Activated naive CD4-positive, alpha-beta T cell treated with anti-CD3 and anti-CD28 coated beads for 36 hours (primary cell): Measurements from ENCODE around the gene WWC2. TPM values are rescaled to one million over a fixed set of nuclear protein-coding genes. Genes with fewer than 3 reads are reported as not detected.
"Not testable (repeated sequence)": the region's sequence is repeated elsewhere in the genome, so short reads cannot be mapped to it uniquely, and the experiment has no call there.

ENCODE experiments used
- CTCF ChIA-PET: fragments of 350-600 bp; sonication (Branson Sonifier 250); formaldehyde crosslinking; loops from one replicate; lab custom pipeline; 2021; ENCODE audit warnings: antibody characterized with exemption; lab: Charles Lee
- DNase-seq: peaks from one replicate; pipeline ENCODE4 v3.0.0-alpha.2; 2020
- H3K27ac Mint-ChIP-seq: one replicate; pipeline ENCODE4 v1.8.0; 2021; ENCODE audit warnings: mild to moderate bottlenecking, mixed read lengths
- H3K27me3 Mint-ChIP-seq: one replicate; pipeline ENCODE4 v1.8.0; 2021; ENCODE audit warnings: low read depth, mixed read lengths
- H3K36me3 Mint-ChIP-seq: one replicate; pipeline ENCODE4 v1.8.0; 2021; ENCODE audit warnings: low read depth, mixed read lengths
- H3K4me1 Mint-ChIP-seq: one replicate; pipeline ENCODE4 v1.8.0; 2021; ENCODE audit warnings: low read depth, mixed read lengths
- H3K4me3 Mint-ChIP-seq: one replicate; pipeline ENCODE4 v1.8.0; 2021; ENCODE audit warnings: mild to moderate bottlenecking, moderate library complexity, mixed read lengths
- H3K9me3 Mint-ChIP-seq: one replicate; pipeline ENCODE4 v1.8.0; 2021; ENCODE audit warnings: mixed read lengths
- intact Hi-C: fragments of 100-400 bp; cut with micrococcal nuclease; formaldehyde crosslinking; loops from one replicate; pipeline ENCODE4 v1.15.1; 2023
- total RNA-seq, 2 experiments: library from RNA; stranded (reverse); gene quantifications; one replicate each; pipeline ENCODE4 v1.2.3, GENCODE V29; 2021

The WWC2 gene
- total RNA-seq, 2 experiments from 2014 or later: 6.7 to 10.0 TPM

DNA sequence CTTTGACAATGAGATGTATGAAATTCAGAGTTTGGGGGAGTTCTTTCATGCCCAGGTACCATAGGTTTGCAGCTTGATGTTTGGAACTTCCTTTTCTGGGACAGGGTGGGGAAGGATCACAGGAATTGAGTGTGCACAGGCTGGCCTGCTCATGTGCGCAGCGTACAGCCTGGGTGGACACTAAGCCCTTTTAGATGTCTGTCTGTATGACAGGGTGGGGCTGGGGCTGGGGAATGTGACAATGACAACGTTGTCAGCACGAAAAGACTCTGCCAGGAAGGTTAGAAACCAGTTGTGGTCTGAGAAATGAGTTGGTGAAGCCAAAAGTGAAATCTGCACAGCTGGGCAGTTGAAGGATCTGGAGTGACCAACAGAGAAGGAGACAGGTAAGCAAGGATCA lies 47.4 kb downstream of the WWC2 start:
- Mint-ChIP-seq H3K9me3 (no peaks in the 10 kb centered on the region), H3K4me3 (no peak overlapping the region), H3K27me3 (no peaks in the 10 kb centered on the region), H3K4me1 (peaks cover 11% of the 10 kb centered on the region), H3K27ac (no peak overlapping the region), H3K36me3 (no peaks in the 10 kb centered on the region)
- CTCF ChIA-PET: interaction anchor here (0.6 kb wide), 1 partner anchor 73 kb away, joined by 3 read pairs; no protein-coding TSS in a partner anchor
- intact Hi-C loops: no loop called here
- no peak for DNase-seq

DNA sequence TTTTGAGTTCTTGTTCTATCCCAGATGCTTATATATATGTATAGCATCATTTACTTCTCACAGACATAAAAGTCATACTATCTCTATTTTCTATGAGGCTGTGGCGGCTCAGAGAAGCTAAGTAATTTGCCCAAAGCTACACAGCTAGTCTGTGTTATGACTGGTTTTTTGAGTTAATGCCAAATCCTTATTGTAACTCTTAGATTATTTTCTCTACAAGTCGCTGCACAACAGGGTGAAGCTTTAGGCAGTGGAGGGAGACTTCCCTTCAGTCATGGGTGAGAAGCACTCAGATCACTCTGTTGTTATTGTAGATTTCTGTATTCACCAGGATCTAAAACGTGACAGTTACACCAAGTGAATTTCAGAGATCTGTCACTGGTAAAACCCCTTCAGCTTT lies 48.1 kb downstream of the WWC2 start:
- intact Hi-C loops: no loop called here
- Mint-ChIP-seq H3K27ac (no peak overlapping the region), H3K9me3 (no peaks in the 10 kb centered on the region), H3K36me3 (no peaks in the 10 kb centered on the region), H3K27me3 (no peaks in the 10 kb centered on the region), H3K4me3 (no peak overlapping the region), H3K4me1 (peaks cover 9% of the 10 kb centered on the region)
- DNase-seq: no peak
- CTCF ChIA-PET: interaction anchor here (0.9 kb wide), 1 partner anchor 35 kb away, joined by 3 read pairs; no protein-coding TSS in a partner anchor

DNA sequence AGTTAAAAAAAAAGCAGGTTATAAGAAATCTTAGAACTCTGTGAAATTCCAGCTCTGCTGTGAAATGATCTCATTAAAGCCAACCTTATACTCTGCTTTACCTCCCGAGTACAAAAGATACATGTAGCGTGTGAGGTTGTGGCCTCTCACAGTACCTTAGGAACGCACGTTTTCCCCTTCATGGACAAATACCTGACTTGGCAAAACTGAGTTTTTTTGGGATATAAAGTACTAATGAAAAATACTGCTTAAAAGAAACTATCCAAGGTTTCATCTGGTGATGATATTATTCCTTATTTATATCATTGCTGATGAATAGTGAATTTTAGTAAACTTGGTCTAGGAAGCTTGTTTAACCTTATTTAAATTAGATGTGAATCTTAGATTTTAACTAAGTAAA lies 48.9 kb downstream of the WWC2 start:
- no peaks in the 10 kb centered on the region for H3K27me3 Mint-ChIP-seq
- H3K27ac Mint-ChIP-seq: no peak overlapping the region
- no peaks in the 10 kb centered on the region for H3K9me3 Mint-ChIP-seq
- peaks cover 6% of the 10 kb centered on the region for H3K4me1 Mint-ChIP-seq
- CTCF ChIA-PET: interaction anchor here (0.9 kb wide), 1 partner anchor 36 kb away, joined by 3 read pairs; no protein-coding TSS in a partner anchor
- no peak for DNase-seq
- H3K4me3 Mint-ChIP-seq: no peak overlapping the region
- intact Hi-C loops: no loop called here
- no peaks in the 10 kb centered on the region for H3K36me3 Mint-ChIP-seq

DNA sequence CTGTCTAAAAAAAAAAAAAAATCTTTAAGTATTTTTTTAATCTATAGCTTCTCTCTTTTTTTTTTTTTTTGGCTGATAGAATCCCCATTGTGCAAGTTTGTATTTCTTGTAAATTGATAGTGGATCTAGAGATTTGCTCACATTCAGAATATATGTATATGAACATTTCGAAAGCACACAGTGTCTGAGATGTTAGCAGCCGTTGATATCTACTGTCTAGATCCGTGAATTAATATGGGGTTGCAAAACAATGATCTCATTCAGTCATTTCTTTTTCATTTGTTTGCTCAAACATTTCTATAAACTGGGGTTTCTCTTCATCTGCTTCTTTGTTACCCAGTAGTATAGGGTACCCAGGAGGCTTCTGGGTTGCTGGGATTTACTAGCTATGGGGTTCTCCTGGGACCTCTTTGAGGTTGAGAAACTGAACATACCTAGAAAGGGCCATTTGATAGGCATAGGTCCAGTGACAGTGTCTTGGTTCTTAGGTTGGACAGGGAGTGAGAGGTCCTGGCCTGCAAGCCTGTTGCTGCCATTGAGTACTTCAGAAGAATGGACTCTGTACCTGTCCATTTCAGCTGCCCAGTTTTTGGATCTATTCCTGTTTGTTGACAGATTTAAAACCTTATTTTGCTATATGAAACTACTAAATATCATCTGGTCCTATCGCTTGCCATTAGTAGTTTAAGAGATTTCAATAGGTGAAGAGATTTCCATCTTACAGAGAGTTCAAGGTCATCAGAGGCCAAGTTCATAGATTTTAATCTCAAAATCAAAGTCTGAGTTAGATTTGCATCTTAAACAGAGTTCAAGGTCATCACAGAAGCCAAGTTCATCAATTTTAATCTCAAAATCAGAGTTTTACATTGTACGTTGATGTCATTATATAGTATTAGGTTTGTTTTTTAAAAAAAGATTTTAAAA lies 50.8 kb downstream of the WWC2 start:
- Mint-ChIP-seq H3K27me3 (no peaks in the 10 kb centered on the region), H3K36me3 (no peaks in the 10 kb centered on the region), H3K4me1 (peaks cover 6% of the 10 kb centered on the region), H3K9me3 (no peaks in the 10 kb centered on the region), H3K4me3 (no peak overlapping the region), H3K27ac (no peak overlapping the region)
- no peak for DNase-seq
- CTCF ChIA-PET: interaction anchor here (1.2 kb wide), 1 partner anchor 112 kb away, joined by 4 read pairs; no protein-coding TSS in a partner anchor
- intact Hi-C loops: no loop called here

DNA sequence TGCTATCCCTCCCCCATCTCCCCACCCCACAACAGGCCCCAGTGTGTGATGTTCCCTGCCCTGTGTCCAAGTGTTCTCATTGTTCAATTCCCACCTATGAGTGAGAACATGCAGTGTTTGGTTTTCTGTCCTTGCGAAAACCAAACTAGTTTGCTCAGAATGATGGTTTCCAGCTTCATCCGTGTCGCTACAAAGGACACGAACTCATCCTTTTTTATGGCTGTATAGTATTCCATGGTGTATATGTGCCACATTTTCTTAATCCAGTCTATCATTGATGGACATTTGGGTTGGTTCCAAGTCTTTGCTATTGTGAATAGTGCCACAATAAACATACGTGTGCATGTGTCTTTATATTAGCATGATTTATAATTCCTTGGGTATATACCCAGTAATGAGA lies 51.6 kb downstream of the WWC2 start:
- H3K4me1 Mint-ChIP-seq, intact Hi-C loops, H3K27ac Mint-ChIP-seq, H3K27me3 Mint-ChIP-seq, CTCF ChIA-PET, DNase-seq, H3K9me3 Mint-ChIP-seq, H3K36me3 Mint-ChIP-seq, H3K4me3 Mint-ChIP-seq: not testable (repeated sequence)

DNA sequence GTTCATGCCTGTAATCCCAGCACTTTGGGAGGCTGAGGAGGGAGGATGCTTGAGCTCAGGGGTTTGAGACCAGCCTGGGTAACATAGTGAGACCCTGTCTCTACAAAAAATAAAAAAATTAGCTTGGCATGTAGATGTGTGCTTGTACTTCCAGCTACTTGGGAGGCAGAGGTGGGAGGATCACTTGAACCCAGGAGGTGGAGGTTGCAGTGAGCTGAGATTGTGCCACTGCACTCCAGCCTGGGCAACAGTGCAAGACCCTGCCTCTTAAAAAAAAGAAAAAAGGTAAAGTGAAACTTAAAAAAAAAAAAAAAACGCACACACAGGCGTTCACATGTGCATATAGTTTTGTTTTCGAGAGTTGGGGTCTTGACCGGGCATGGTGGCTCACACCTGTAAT lies 53.2 kb downstream of the WWC2 start:
- H3K27ac Mint-ChIP-seq, intact Hi-C loops, H3K36me3 Mint-ChIP-seq, DNase-seq, H3K4me1 Mint-ChIP-seq, H3K9me3 Mint-ChIP-seq, H3K4me3 Mint-ChIP-seq, H3K27me3 Mint-ChIP-seq: not testable (repeated sequence)
- CTCF ChIA-PET: interaction anchor here (0.7 kb wide), 1 partner anchor 223 kb away, joined by 3 read pairs; no protein-coding TSS in a partner anchor

DNA sequence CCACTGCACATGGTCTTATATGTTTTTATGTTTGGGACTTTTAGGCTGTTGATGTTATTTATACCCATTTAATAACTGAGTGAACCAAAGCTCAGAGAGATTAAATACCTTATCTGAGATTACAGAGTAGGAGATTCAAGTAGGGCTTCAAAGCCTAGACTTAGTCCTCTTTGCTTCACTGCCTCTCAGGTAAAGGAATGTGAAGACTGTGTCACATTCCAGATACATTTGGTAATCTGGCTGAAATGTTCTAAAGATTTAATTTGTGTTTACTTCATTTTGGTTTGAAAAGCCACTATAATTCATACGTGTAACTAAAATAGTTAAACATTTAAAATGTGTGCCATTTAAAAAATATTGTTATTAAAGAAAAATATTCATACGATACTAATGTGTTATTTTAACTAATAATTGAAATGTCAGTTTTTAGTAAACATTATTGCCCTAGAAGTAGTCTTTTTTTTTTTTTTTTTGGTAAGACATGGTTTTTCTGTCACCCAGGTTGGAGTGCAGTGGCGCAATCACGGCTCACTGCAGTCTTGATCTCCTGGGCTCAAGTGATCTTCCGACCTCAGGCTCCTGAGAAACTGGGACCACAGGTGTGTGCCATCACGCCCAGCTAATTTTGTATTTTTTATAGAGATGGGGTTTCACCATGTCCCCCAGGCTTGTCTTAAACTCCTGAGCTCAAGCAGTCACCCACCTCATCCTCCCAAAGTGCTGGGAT lies 54.3 kb downstream of the WWC2 start:
- no peak for DNase-seq
- Mint-ChIP-seq H3K4me3 (no peak overlapping the region), H3K4me1 (peaks cover 3% of the 10 kb centered on the region), H3K27ac (no peak overlapping the region), H3K9me3 (no peaks in the 10 kb centered on the region), H3K27me3 (no peaks in the 10 kb centered on the region), H3K36me3 (no peaks in the 10 kb centered on the region)
- intact Hi-C loops: no loop called here
- CTCF ChIA-PET: interaction anchor here (1.4 kb wide), 1 partner anchor 80 kb away, joined by 3 read pairs; no protein-coding TSS in a partner anchor

DNA sequence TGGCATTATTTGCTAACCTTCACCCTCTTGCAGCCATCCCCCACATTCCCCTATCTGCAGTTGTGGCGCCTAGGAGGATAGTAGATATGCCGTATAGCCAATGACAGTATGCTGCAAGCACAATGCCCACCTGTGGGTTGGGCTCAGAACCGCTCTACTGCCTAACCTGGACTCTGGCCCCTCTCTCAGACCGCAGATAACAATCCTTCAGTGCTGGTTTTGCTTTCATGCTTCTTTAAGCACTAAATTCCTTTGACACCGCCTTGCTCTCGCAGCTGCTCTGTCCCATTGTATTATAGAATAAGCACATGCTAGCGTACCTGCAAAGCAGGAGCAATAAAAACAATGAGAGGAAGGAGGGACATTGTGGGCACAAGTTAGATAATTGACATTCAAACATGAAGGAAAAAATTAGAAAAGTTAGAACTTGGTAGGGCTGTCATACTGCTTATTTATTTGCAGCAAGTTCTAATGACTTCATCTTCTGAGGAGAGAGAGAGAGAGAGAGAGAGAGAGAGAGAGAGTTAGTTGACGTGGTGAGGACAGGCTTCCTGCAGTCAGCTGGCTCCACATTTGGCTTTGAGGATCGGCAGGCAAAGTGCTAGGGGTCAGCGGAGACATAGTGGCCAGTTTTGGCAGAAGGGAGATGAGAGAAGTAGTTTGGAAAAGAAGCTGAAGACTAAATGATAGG lies 55.8 kb downstream of the WWC2 start:
- Mint-ChIP-seq H3K9me3 (no peaks in the 10 kb centered on the region), H3K4me1 (peaks cover 7% of the 10 kb centered on the region), H3K4me3 (no peak overlapping the region), H3K27me3 (no peaks in the 10 kb centered on the region), H3K27ac (no peak overlapping the region), H3K36me3 (no peaks in the 10 kb centered on the region)
- CTCF ChIA-PET: interaction anchor here (1.4 kb wide), 1 partner anchor 81 kb away, joined by 3 read pairs; no protein-coding TSS in a partner anchor
- no peak for DNase-seq
- intact Hi-C loops: no loop called here

DNA sequence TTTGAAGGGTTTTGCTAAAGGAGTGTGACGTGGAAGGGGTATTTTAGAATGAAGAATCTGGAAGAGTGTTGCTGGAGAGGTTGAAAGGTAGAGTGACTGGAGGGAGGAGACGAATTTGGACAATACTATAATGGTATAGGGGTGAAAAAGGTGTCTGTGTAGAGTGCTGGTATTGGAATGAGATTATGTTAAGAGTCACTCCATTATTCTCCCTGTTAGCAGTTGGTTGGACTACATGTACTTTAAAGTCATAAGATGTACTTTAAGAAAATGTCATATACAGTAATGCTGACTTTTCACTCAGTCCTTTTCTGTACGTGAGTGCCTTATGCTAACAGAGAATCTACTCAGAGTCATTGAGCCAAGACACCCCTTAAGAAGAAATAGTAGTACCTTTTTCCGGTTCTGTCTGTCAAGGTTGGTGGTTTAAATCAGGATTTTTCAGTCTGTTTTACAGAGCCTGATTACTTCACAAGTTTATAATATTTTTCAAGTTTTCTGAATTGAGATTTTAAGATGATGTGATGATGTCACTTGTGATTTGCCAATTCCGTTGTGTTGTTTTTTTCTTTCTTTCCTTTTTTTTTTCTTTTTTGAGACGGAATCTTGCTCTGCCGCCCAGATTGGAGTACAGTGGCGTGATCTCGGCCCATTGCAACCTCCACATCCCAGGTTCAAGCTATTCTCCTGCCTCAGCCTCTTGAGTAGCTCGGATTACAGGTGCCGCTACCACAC lies 56.6 kb downstream of the WWC2 start:
- CTCF ChIA-PET: no interaction called here
- no peaks in the 10 kb centered on the region for H3K9me3 Mint-ChIP-seq
- no peak overlapping the region for H3K4me3 Mint-ChIP-seq
- intact Hi-C loops: no loop called here
- H3K27me3 Mint-ChIP-seq: no peaks in the 10 kb centered on the region
- no peak for DNase-seq
- peaks cover 7% of the 10 kb centered on the region for H3K4me1 Mint-ChIP-seq
- H3K36me3 Mint-ChIP-seq: no peaks in the 10 kb centered on the region
- H3K27ac Mint-ChIP-seq: no peak overlapping the region

DNA sequence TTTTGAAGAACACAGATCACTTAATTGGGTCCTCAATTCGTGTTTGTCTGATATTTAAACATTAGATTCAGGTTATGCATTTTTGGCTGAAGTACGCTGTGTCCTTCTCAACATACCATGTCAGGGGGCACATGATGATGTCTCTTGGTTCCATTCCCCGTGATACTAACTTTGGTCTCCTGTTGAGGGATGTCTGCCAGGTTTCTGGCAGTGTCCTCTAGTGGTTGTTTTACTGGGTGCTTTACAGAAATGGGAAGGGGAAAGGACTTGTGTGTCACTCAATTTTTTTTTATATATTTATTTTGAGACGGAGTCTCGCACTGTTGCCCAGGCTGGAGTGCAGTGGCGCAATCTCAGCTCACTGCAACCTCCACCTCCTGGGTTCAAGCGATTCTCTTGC lies 58.2 kb downstream of the WWC2 start:
- H3K4me1 Mint-ChIP-seq: peaks cover 7% of the 10 kb centered on the region

DNA sequence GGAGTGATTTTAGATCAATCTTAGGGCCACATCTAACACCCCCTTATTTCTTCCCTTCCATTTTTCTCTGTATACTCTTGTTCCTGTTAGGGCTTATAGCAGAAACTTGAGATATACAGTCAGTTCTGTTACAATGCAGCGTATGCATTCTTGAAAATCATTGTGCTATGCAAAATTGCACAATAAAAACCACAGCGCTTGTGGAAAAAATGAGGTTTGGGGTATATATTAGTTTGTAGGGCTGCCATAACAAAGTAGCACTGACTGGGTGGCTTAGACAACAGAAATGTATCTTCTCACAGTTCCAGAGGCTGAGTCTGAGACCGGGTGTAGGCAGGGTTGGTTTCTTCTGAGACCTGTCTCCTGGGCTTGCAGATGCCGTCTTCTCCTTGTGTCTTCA lies 59.0 kb downstream of the WWC2 start:
- DNase-seq: no peak
- Mint-ChIP-seq H3K4me3 (no peak overlapping the region), H3K9me3 (no peaks in the 10 kb centered on the region), H3K27ac (no peak overlapping the region), H3K27me3 (no peaks in the 10 kb centered on the region), H3K36me3 (no peaks in the 10 kb centered on the region), H3K4me1 (peaks cover 7% of the 10 kb centered on the region)
- CTCF ChIA-PET: no interaction called here
- intact Hi-C loops: no loop called here

More for the DNA sequence above, 58.2 kb downstream of the WWC2 start:
- H3K9me3 Mint-ChIP-seq: no peaks in the 10 kb centered on the region
- CTCF ChIA-PET: no interaction called here
- H3K27me3 Mint-ChIP-seq: no peaks in the 10 kb centered on the region
- H3K27ac Mint-ChIP-seq: no peak overlapping the region
- intact Hi-C loops: no loop called here
- no peak for DNase-seq
- H3K4me3 Mint-ChIP-seq: no peak overlapping the region
- no peaks in the 10 kb centered on the region for H3K36me3 Mint-ChIP-seq
